Stimulated activated memory B cell treated with anti-CD40 and anti-IgM and Interleukin-4, amounts not matched to agents 10 μg/mL and 1 μg/mL and 100 μg/mL, for 72 hours (primary cell): Measurements from ENCODE around the gene LRRC49.
"Not testable (repeated sequence)": the region's sequence is repeated elsewhere in the genome, so short reads cannot be mapped to it uniquely, and the experiment has no call there.

Experiments
- ATAC-seq: fragments of 150-1000 bp; cut with Tn5 transposase; 2 replicates; pipeline ENCODE4 v1.10.0; 2021
- H3K27ac Mint-ChIP-seq: one replicate; pipeline ENCODE4 v1.8.0; 2022; ENCODE audit warnings: mild to moderate bottlenecking, mixed read lengths
- H3K27me3 Mint-ChIP-seq: one replicate; pipeline ENCODE4 v1.8.0; 2022; ENCODE audit warnings: mixed read lengths
- H3K36me3 Mint-ChIP-seq: one replicate; pipeline ENCODE4 v1.8.0; 2022; ENCODE audit warnings: mixed read lengths
- H3K4me1 Mint-ChIP-seq: one replicate; pipeline ENCODE4 v1.8.0; 2022; ENCODE audit warnings: mixed read lengths
- H3K4me3 Mint-ChIP-seq: one replicate; pipeline ENCODE4 v1.8.0; 2022; ENCODE audit warnings: mild to moderate bottlenecking, moderate library complexity, mixed read lengths
- H3K9me3 Mint-ChIP-seq: one replicate; pipeline ENCODE4 v1.8.0; 2022; ENCODE audit warnings: mixed read lengths

LRRC49 gene

GRCh38 chr15:70858614-70859321 lies 33.9 kb upstream of the LRRC49 start:
- ATAC-seq, H3K4me3 Mint-ChIP-seq, H3K27ac Mint-ChIP-seq, H3K36me3 Mint-ChIP-seq, H3K9me3 Mint-ChIP-seq, H3K4me1 Mint-ChIP-seq: not testable (repeated sequence)
- H3K27me3 Mint-ChIP-seq, result peaks cover 42% of the 10 kb centered on the region

GRCh38 chr15:70859322-70859908 lies 33.2 kb upstream of the LRRC49 start:
- Mint-ChIP-seq H3K4me1 (peaks cover 3% of the 10 kb centered on the region), H3K36me3 (no peaks in the 10 kb centered on the region), H3K27me3 (peaks cover 38% of the 10 kb centered on the region), H3K4me3 (no peak overlapping the region), H3K9me3 (no peaks in the 10 kb centered on the region), H3K27ac (no peak overlapping the region)
- no peak for ATAC-seq

- Mint-ChIP-seq H3K27me3 (peaks cover 33% of the 10 kb centered on the region), H3K9me3 (no peaks in the 10 kb centered on the region), H3K4me1 (no peaks in the 10 kb centered on the region), H3K4me3 (no peak overlapping the region), H3K27ac (no peak overlapping the region), H3K36me3 (no peaks in the 10 kb centered on the region)
- ATAC-seq, result no peak
Measured at GRCh38 chr15:70859998-70860397, 32.6 kb upstream of the LRRC49 start.

GRCh38 chr15:70863450-70864218 lies 29.0 kb upstream of the LRRC49 start:
- H3K27me3 Mint-ChIP-seq, result peaks cover 18% of the 10 kb centered on the region
- no peaks in the 10 kb centered on the region for H3K4me1 Mint-ChIP-seq
- H3K27ac Mint-ChIP-seq, result no peak overlapping the region
- H3K4me3 Mint-ChIP-seq, result no peak overlapping the region
- H3K36me3 Mint-ChIP-seq, result no peaks in the 10 kb centered on the region
- peak; percentile 31 for ATAC-seq
- H3K9me3 Mint-ChIP-seq, result no peaks in the 10 kb centered on the region

- Mint-ChIP-seq H3K27me3 (peaks cover 13% of the 10 kb centered on the region), H3K9me3 (no peaks in the 10 kb centered on the region), H3K4me1 (no peaks in the 10 kb centered on the region), H3K36me3 (no peaks in the 10 kb centered on the region), H3K27ac (no peak overlapping the region), H3K4me3 (no peak overlapping the region)
- ATAC-seq, result no peak
Measured at GRCh38 chr15:70866982-70867641, 25.5 kb upstream of the LRRC49 start.

GRCh38 chr15:70867911-70868467 lies 24.6 kb upstream of the LRRC49 start:
- H3K9me3 Mint-ChIP-seq, result no peaks in the 10 kb centered on the region
- no peaks in the 10 kb centered on the region for H3K36me3 Mint-ChIP-seq
- no peaks in the 10 kb centered on the region for H3K4me1 Mint-ChIP-seq
- no peak overlapping the region for H3K27ac Mint-ChIP-seq
- H3K27me3 Mint-ChIP-seq, result peaks cover 19% of the 10 kb centered on the region
- ATAC-seq, result no peak
- no peak overlapping the region for H3K4me3 Mint-ChIP-seq

- Mint-ChIP-seq H3K9me3 (peaks cover 2% of the 10 kb centered on the region), H3K4me3 (no peak overlapping the region), H3K27me3 (peaks cover 19% of the 10 kb centered on the region), H3K4me1 (no peaks in the 10 kb centered on the region), H3K36me3 (no peaks in the 10 kb centered on the region), H3K27ac (no peak overlapping the region)
- no peak for ATAC-seq
Measured at GRCh38 chr15:70869346-70869745, 23.3 kb upstream of the LRRC49 start.

GRCh38 chr15:70870051-70870450 lies 22.6 kb upstream of the LRRC49 start:
- H3K27me3 Mint-ChIP-seq, result peaks cover 25% of the 10 kb centered on the region
- no peak for ATAC-seq
- H3K9me3 Mint-ChIP-seq, result peaks cover 2% of the 10 kb centered on the region

GRCh38 chr15:70871490-70871889 lies 21.1 kb upstream of the LRRC49 start:
- ATAC-seq, H3K36me3 Mint-ChIP-seq, H3K9me3 Mint-ChIP-seq, H3K27ac Mint-ChIP-seq, H3K4me3 Mint-ChIP-seq, H3K4me1 Mint-ChIP-seq: not testable (repeated sequence)
- H3K27me3 Mint-ChIP-seq, result peaks cover 40% of the 10 kb centered on the region

More at GRCh38 chr15:70870051-70870450, 22.6 kb upstream of the LRRC49 start:
- Mint-ChIP-seq H3K27ac (no peak overlapping the region), H3K4me1 (no peaks in the 10 kb centered on the region), H3K4me3 (no peak overlapping the region), H3K36me3 (no peaks in the 10 kb centered on the region)

- peaks cover 2% of the 10 kb centered on the region for H3K9me3 Mint-ChIP-seq
- no peak overlapping the region for H3K27ac Mint-ChIP-seq
- no peak for ATAC-seq
- no peaks in the 10 kb centered on the region for H3K4me1 Mint-ChIP-seq
- H3K4me3 Mint-ChIP-seq, result no peak overlapping the region
- peaks cover 45% of the 10 kb centered on the region for H3K27me3 Mint-ChIP-seq
- no peaks in the 10 kb centered on the region for H3K36me3 Mint-ChIP-seq
Measured at GRCh38 chr15:70873232-70874054, 19.2 kb upstream of the LRRC49 start.

GRCh38 chr15:70875001-70875782 lies 17.4 kb upstream of the LRRC49 start:
- Mint-ChIP-seq H3K27me3 (peaks cover 62% of the 10 kb centered on the region), H3K4me1 (no peaks in the 10 kb centered on the region), H3K27ac (no peak overlapping the region), H3K4me3 (no peak overlapping the region), H3K36me3 (no peaks in the 10 kb centered on the region), H3K9me3 (peaks cover 2% of the 10 kb centered on the region)
- ATAC-seq, result no peak

GRCh38 chr15:70876011-70876410 lies 16.6 kb upstream of the LRRC49 start:
- Mint-ChIP-seq H3K9me3 (peaks cover 2% of the 10 kb centered on the region), H3K27me3 (peaks cover 64% of the 10 kb centered on the region), H3K4me3 (no peak overlapping the region), H3K36me3 (no peaks in the 10 kb centered on the region), H3K27ac (no peak overlapping the region), H3K4me1 (no peaks in the 10 kb centered on the region)
- ATAC-seq, result no peak

GRCh38 chr15:70876683-70877082 lies 15.9 kb upstream of the LRRC49 start:
- no peak for ATAC-seq
- H3K9me3 Mint-ChIP-seq, result peaks cover 2% of the 10 kb centered on the region
- H3K36me3 Mint-ChIP-seq, result no peaks in the 10 kb centered on the region
- H3K4me3 Mint-ChIP-seq, result no peak overlapping the region
- H3K27ac Mint-ChIP-seq, result no peak overlapping the region
- no peaks in the 10 kb centered on the region for H3K4me1 Mint-ChIP-seq
- H3K27me3 Mint-ChIP-seq, result peaks cover 58% of the 10 kb centered on the region

- no peak for ATAC-seq
- Mint-ChIP-seq H3K36me3 (no peaks in the 10 kb centered on the region), H3K4me1 (no peaks in the 10 kb centered on the region), H3K4me3 (no peak overlapping the region), H3K9me3 (no peaks in the 10 kb centered on the region), H3K27ac (no peak overlapping the region), H3K27me3 (peaks cover 47% of the 10 kb centered on the region)
Measured at GRCh38 chr15:70879401-70879800, 13.2 kb upstream of the LRRC49 start.
